Non-pigmented ciliary epithelial cell (primary cell): ENCODE measurements around the gene NAV1.
"Not testable (repeated sequence)": the region's sequence is repeated elsewhere in the genome, so short reads cannot be mapped to it uniquely, and the experiment has no call there.

Source experiments
- DNase-seq: peaks from one replicate; pipeline ENCODE4 v3.0.0-alpha.2; 2010; ENCODE audit warnings: low read depth

The NAV1 gene

GRCh38 chr1:201520046-201520575 is 18.8 kb upstream of the NAV1 start:
- not testable (repeated sequence) for DNase-seq

DNA sequence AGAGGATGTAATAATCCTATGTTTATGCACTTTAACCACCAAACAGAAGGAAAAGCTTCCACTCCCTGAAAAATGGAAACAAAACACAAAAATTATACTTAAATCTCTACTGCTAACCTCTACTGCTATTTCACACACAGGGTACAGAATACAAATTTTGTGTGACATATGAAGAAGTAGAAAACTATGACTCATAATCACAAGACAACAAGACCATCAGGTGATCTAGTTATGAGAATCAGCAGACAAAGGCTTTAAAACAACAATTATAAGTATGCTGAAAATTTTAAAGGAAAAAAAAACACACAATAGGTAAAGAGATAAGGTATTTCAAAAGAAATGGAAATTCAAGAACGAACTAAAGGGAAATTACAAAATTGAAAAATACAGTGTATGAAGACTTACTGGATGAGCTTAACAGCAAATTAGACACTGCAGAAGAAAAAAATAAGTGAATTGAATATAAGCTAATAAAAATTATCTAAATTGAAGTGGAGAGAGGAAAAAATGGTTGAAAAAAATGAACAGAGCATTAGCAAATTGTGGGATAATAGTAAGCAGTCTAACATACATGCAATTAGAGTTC is 13.6 kb upstream of the NAV1 start:
- no peak for DNase-seq

GRCh38 chr1:201527879-201528278 is 11.0 kb upstream of the NAV1 start:
- DNase-seq = no peak

- DNase-seq = no peak
These were observed 10.2 kb upstream of the NAV1 start for GRCh38 chr1:201528631-201529252.

GRCh38 chr1:201530741-201531531 is 8.0 kb upstream of the NAV1 start:
- DNase-seq = no peak

DNA sequence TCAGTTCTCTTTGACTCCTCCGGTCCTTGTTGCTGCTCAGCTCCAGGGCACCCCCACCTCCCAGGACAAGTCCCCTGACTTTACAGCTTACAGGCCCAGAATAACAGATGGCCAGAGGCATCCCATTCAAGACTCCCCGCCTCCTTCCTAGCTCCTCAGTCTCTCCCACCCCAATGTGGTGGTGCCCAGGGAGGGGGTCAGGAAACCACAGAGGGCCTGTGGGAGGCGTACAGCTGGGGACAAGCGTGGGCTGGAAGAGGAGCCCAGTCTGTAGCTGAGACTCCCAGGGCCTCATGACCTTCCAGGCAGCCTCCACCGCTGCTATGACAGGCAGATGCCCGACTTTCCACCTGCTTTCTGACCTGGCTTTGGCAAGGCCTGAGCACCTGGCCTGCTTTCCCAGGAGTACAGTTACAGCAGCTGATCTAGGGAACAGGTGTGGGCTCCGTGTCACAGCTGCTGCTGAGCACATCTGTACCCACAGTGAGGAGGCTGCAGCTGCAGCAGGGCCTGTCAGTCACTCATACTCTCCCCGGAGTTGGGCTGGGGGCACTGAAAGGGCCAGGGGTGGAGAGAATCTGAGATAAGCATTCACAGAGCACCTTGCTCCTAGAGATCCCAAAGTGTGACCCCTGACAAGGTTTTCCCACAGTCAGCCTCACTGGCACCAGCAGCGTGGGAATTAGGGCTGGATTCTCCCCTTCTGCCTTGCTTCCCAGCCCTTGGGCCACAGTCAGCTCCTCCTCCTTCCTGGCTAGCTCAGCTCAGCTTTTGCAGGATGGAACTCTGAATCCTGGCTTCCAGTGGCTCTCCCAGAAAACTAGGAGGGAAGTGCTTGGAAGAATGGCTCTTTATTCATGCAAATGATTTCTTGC is 7.1 kb upstream of the NAV1 start:
- DNase-seq = no peak

GRCh38 chr1:201533836-201534235 is 5.1 kb upstream of the NAV1 start:
- DNase-seq = no peak

- no peak for DNase-seq
These were observed 3.6 kb upstream of the NAV1 start for GRCh38 chr1:201535046-201535918.

DNA sequence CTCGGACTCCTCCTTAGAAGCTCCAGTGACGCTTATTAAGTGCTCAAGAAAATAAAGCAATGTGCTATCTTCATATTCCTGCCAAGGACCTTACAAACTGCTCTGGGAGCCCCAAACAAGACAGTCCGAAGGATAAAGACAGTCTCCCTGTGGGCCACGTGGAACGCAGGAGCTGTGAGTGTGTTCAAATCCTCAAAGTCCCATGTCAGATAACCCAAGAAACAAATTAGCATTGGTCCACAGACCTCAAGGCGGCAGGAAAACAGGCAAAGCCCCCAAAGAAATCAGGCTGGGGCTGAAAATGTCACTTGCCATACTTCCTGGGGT is 3.0 kb upstream of the NAV1 start:
- DNase-seq = no peak

DNA sequence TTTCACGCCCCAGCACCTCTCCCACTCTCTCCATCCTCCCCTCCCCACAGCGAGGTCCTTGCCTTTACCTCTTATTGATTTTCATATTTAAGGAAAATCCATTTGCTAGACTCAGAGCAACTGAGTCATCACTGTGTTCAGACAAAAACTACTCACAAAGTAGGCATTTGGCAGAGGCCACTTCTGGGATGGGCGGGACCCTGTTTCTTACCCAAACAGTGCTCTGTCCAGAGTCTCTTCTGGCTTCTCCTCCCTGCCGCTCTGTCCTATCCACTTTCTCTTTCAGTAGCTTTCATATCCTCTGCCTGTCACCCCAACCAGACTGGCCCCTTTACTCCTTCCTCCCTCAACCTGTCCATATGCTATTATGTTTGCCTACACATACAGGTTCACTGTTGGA is 2.4 kb upstream of the NAV1 start:
- no peak for DNase-seq

GRCh38 chr1:201537028-201537427 is 1.9 kb upstream of the NAV1 start:
- no peak for DNase-seq

DNA sequence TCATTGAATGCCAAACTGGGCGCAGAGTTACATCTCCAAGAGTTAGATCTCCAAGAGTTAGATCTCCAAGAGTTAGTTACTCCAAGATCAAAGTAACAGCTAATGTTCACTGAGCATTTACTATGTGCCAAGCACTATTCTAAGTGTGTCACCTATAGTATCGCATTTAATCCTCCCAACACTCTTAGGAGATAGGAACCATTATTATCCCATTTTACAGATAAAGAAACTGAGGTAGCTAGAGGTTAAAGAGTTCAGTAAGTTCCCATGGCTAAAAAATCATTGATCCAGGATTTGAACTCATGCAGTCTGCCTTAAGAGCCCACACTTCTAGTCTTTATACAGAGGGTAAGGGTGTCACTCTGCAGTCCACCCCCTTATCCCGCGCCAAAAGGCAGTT is 1.5 kb upstream of the NAV1 start:
- no peak for DNase-seq

DNA sequence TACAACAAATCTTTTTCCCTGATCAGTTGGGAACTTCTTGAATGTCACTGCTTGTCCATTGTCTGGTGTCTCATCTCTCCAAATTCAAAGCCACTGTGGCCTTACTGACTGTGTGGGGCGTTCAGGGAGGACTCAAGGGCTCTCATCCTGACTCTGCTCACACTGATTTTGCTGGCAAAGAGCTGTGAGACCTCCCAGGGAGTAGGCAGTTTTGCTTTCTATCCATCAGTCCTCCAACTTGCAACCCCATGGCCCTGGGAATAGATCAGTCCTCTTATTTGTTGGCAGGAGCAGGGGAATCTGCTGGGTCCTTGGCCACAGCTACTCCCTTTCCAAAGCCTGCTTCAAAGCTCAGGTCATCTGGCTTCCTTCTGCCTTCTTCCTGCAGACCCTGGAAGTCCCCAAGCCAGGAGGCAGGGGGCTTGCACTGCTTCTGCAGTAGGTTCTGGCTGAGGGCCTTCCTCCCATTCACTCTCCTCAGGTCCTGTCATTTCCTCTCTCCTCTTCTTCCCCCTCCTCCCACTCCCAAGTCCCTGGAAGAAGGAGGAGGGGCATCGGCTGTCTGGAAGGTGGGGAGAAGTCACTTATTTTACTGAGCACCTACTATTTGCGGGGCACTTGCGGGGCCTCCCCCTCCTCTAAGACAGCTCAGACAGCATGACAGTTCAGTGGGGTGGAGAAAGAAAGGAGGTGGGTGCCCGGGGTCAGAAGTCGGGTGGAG is 876 bp upstream of the NAV1 start:
- no peak for DNase-seq

GRCh38 chr1:201539561-201540431 is 869 bp downstream of the NAV1 start:
- DNase-seq = no peak

GRCh38 chr1:201540846-201541735 is 2.2 kb downstream of the NAV1 start:
- DNase-seq = no peak

DNA sequence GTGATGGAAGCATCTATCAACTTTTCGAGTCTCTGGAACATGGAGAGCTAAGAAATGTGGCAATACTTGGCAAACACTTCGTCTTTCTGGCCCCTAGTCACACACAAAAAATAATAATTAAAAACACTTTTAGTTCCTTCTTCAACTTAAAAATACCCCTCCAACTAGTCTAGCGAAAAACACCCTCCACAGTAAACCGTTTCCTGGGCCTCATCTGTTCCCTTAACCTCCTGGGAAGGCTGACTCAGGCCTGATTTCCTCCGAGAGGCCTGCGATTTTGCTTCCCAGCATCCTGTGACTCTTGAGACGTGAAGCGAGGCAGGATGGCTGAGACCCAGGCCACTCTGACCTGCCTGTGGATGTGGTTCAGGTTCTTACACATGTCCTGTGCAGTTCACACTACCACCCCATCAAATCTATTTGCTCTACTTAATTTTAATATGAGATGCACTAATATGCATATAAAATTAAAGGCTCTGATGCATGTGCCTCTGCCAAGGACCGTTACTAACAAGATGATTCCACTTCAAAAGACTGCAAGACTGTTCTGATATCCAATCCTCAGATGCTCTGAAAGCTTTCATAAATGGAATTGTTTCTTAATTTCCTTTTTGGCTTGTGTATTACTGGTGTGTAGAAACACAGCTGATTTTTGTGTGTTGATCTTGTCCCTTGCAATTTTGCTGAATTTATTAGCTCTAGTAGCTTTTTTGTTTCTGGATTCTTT is 3.5 kb downstream of the NAV1 start:
- no peak for DNase-seq

GRCh38 chr1:201543871-201544642 is 5.1 kb downstream of the NAV1 start:
- no peak for DNase-seq
